CD4-positive, CD25-positive, alpha-beta regulatory T cell (primary cell): Measurements from ENCODE around the gene NRGN. TPM values are rescaled to one million over a fixed set of nuclear protein-coding genes. Genes with fewer than 3 reads are reported as not detected.

Experiments used
- ATAC-seq, 2 donors: fragments of 150-1000 bp; cut with Tn5 transposase; one replicate each; pipeline ENCODE4 v1.10.0; 2021; ENCODE audit warnings: low read depth in 2 of 2, moderate number of reproducible peaks in 2 of 2, moderate library complexity in 1 of 2
- DNase-seq, 3 donors: peaks; one replicate each; pipeline versions ENCODE4 v3.0.0 to v3.0.0-alpha.2; 2012 to 2022; ENCODE audit warnings: mixed read lengths in 1 of 3
- H3K27ac ChIP-seq: one replicate; pipeline ENCODE4 v1.7.0; 2013; ENCODE audit warnings: mild to moderate bottlenecking, low read length; ENCODE audit not compliant: insufficient read depth, poor library complexity, severe bottlenecking
- H3K27me3 ChIP-seq: one replicate; pipeline ENCODE4 v1.7.0; 2013; ENCODE audit warnings: low read length; ENCODE audit not compliant: control insufficient read depth, insufficient read depth
- H3K36me3 ChIP-seq: one replicate; pipeline ENCODE4 v1.7.0; 2013; ENCODE audit warnings: mild to moderate bottlenecking, low read length, moderate library complexity; ENCODE audit not compliant: control insufficient read depth, insufficient read depth
- H3K4me1 ChIP-seq: 2 replicates; pipeline ENCODE4 v1.7.0; 2013; ENCODE audit warnings: mild to moderate bottlenecking, low read length; ENCODE audit not compliant: insufficient read depth, control insufficient read depth, poor library complexity, severe bottlenecking
- H3K4me3 ChIP-seq: one replicate; pipeline ENCODE4 v1.7.0; 2013; ENCODE audit warnings: low read depth, mild to moderate bottlenecking, low read length, moderate library complexity
- H3K9me3 ChIP-seq, 2 experiments: 1 replicate in 1 of 2; 2 replicates in 1 of 2; pipeline ENCODE4 v1.7.0; 2013; ENCODE audit warnings: low read length in 2 of 2, mild to moderate bottlenecking in 1 of 2, moderate library complexity in 1 of 2; ENCODE audit not compliant: control insufficient read depth in 2 of 2
- H3K27ac Mint-ChIP-seq, 3 donors: one replicate each; pipeline ENCODE4 v1.8.0; 2020 to 2022; ENCODE audit warnings: mild to moderate bottlenecking in 3 of 3, mixed read lengths in 3 of 3, moderate library complexity in 2 of 3
- H3K27me3 Mint-ChIP-seq: one replicate; pipeline ENCODE4 v1.8.0; 2022; ENCODE audit warnings: mild to moderate bottlenecking, mixed read lengths
- H3K36me3 Mint-ChIP-seq: one replicate; pipeline ENCODE4 v1.8.0; 2020; ENCODE audit warnings: mixed read lengths
- H3K4me1 Mint-ChIP-seq, 4 donors: one replicate each; pipeline ENCODE4 v1.8.0; 2020 to 2022; ENCODE audit warnings: mixed read lengths in 4 of 4, mild to moderate bottlenecking in 1 of 4
- H3K4me3 Mint-ChIP-seq, 4 donors: one replicate each; pipeline ENCODE4 v1.8.0; 2020 to 2022; ENCODE audit warnings: mild to moderate bottlenecking in 4 of 4, mixed read lengths in 4 of 4, moderate library complexity in 3 of 4
- H3K9me3 Mint-ChIP-seq, 7 donors: one replicate each; pipeline ENCODE4 v1.8.0; 2020 to 2022; ENCODE audit warnings: mixed read lengths in 7 of 7, mild to moderate bottlenecking in 3 of 7, moderate library complexity in 2 of 7
- polyA plus RNA-seq, 4 donors: library from polyadenylated mRNA; unstranded; fragments of 300-500 nt; fragmentation: Illumina TruSeq; gene quantifications; one replicate each; pipeline ENCODE4 v1.2.3, GENCODE V29; 2021
- total RNA-seq: library from RNA; stranded (reverse); gene quantifications from one replicate; pipeline ENCODE4 v1.2.3, GENCODE V29; 2022

The NRGN gene
- total and polyA plus RNA-seq, 5 donors from 2014 or later = 0.16 to 58.8 (median 0.22) TPM

DNA sequence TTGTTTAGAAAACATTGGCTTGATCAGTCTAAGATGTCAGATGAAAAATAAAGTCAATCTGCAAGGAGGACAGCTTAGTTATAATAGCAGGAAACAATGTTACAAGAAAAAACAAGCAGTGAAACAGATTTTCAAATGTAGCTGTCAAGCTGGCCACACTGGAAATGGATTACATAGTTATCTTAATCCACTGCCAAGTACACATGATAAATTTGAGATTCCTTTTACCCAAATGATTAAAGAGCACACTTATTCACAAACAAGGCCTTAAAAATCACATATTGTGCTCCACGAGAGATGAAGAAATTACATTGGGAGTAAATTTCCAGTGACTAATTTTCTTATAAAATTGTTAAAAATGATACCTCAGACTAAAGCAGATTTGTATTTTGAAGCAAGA, 39.8 kb downstream of the NRGN start:
- no peaks in the 10 kb centered on the region for H3K4me1 ChIP-seq
- Mint-ChIP-seq H3K9me3 (peaks cover 0 to 1% (median 0%) of the 10 kb centered on the region in 7 donors), H3K4me3 (no peak overlapping the region), H3K27me3 (no peaks in the 10 kb centered on the region), H3K27ac (no peak overlapping the region), H3K4me1 (peaks cover 4 to 14% (median 11%) of the 10 kb centered on the region in 4 donors), H3K36me3 (peaks cover 19% of the 10 kb centered on the region)
- DNase-seq = no peak
- no peaks in the 10 kb centered on the region for H3K27me3 ChIP-seq
- no peak for ATAC-seq
- no peaks in the 10 kb centered on the region for H3K36me3 ChIP-seq
- no peaks in the 10 kb centered on the region for H3K9me3 ChIP-seq
- no peak overlapping the region for H3K4me3 ChIP-seq
- no peak overlapping the region for H3K27ac ChIP-seq

DNA sequence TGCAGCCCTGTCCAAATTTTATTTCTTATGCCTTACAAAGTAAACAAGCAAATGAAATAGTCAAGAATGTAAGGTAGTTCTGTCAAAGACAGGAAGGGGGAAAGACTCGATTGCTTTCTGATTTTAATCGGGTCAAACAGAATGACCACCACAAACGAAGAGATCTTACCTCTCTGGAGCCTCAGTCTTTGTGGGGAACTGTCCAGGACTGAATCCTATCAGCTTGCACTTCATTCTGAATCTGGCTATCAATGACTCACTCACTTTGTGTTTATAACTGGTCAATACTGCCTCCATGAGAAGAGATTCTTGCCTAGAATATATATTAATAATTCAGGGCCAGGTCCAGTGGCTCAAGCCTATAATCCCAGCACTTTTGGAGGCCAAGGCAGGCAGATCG, 43.3 kb downstream of the NRGN start:
- no peaks in the 10 kb centered on the region for H3K9me3 Mint-ChIP-seq
- no peaks in the 10 kb centered on the region for H3K27me3 ChIP-seq
- DNase-seq (no peak), ATAC-seq (no peak)
- no peaks in the 10 kb centered on the region for H3K4me1 ChIP-seq
- H3K36me3 Mint-ChIP-seq = peaks cover 6% of the 10 kb centered on the region
- no peak overlapping the region for H3K27ac Mint-ChIP-seq
- no peaks in the 10 kb centered on the region for H3K36me3 ChIP-seq
- no peak overlapping the region for H3K4me3 ChIP-seq
- no peaks in the 10 kb centered on the region for H3K27me3 Mint-ChIP-seq
- H3K27ac ChIP-seq = no peak overlapping the region
- H3K4me3 Mint-ChIP-seq = no peak overlapping the region
- H3K9me3 ChIP-seq = no peaks in the 10 kb centered on the region
- H3K4me1 Mint-ChIP-seq = peaks cover 0 to 7% (median 4%) of the 10 kb centered on the region in 4 donors

DNA sequence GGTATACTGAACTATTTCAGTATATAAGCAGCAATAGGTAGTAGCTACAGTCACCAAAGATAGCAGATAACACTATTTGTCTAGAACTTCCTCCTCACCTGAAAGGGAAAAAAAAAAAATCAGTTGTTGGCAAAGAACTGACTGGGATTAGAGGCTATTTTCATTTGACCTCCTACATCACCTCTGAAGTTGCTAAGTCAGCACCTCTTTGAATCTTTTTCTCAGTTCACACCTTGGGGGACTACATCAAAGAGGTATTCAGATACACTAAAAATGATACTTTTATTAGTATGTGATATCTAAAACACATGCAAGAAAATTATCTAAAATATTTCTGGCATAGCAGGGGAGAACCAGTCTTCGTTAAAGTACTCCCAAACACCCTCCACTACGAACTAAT, 44.3 kb downstream of the NRGN start:
- no peak overlapping the region for H3K4me3 Mint-ChIP-seq
- Histone ChIP-seq H3K4me3 (no peak overlapping the region), H3K4me1 (no peaks in the 10 kb centered on the region), H3K27ac (no peak overlapping the region), H3K36me3 (no peaks in the 10 kb centered on the region), H3K27me3 (no peaks in the 10 kb centered on the region), H3K9me3 (no peaks in the 10 kb centered on the region)
- no peak overlapping the region for H3K27ac Mint-ChIP-seq
- no peak for DNase-seq
- H3K4me1 Mint-ChIP-seq = peaks cover 2 to 9% (median 6%) of the 10 kb centered on the region in 4 donors
- no peaks in the 10 kb centered on the region for H3K27me3 Mint-ChIP-seq
- no peaks in the 10 kb centered on the region for H3K36me3 Mint-ChIP-seq
- H3K9me3 Mint-ChIP-seq = no peaks in the 10 kb centered on the region
- no peak for ATAC-seq

DNA sequence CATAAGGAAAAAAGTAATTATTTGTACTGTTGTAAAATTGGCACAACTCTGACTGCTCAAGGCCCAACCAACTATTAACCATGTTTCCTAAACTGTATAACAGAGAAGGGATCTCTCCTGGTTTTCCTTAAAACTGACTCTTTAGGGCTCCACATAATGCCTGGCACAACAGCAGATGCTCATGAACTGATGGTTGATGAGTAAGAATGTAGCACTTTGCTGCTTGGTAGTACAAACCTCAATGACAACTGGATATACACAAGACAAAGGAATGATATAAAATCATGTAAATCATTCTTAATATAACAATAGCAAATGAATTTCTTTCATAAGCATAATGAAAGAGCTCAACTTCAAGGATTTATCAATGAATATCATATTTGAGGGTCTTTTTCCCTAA, 48.8 kb downstream of the NRGN start:
- ATAC-seq = no peak
- DNase-seq = no peak
- H3K4me3 ChIP-seq = no peak overlapping the region
- H3K36me3 ChIP-seq = no peaks in the 10 kb centered on the region
- Mint-ChIP-seq H3K36me3 (peaks cover 8% of the 10 kb centered on the region), H3K27ac (no peak overlapping the region), H3K27me3 (no peaks in the 10 kb centered on the region), H3K9me3 (no peaks in the 10 kb centered on the region), H3K4me3 (no peak overlapping the region), H3K4me1 (peaks cover 15 to 31% (median 26%) of the 10 kb centered on the region in 4 donors)
- H3K27ac ChIP-seq = no peak overlapping the region
- no peaks in the 10 kb centered on the region for H3K9me3 ChIP-seq
- no peaks in the 10 kb centered on the region for H3K27me3 ChIP-seq
- peaks cover 6% of the 10 kb centered on the region for H3K4me1 ChIP-seq

DNA sequence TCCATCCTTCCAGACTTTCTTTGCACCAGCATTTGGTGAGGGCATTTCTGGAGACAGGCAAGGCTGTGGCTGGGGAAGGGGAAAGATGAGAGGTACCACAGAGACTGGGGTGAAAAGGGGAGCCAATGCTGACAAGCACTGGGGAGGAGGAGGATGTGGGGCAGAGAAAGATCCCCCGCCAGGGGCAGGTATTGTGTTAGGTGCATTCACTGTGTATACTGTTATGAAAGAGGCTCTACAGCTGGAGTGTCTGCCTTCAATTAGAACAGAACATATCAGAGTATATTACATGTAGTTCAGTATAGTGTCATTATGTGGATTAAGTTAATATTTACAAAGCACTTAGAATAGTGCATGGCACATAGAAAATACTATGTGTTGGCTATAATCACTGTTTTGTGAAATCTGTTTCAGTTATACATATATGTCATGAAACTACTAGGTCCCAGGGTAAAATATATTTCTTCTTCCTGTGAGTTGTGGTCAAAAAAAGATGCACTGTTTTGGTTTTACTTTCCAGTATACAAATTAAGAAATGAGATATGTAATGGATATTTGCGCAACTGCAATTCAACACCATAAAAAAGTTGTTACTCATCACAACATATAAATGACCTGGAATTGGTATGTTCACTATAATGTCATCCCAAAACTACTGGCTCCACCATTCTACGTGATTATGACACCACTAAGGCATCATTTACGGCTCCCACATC, 52.0 kb downstream of the NRGN start:
- Histone ChIP-seq H3K27ac (no peak overlapping the region), H3K4me1 (peaks cover 10% of the 10 kb centered on the region), H3K36me3 (no peaks in the 10 kb centered on the region), H3K27me3 (no peaks in the 10 kb centered on the region), H3K4me3 (no peak overlapping the region), H3K9me3 (no peaks in the 10 kb centered on the region)
- no peaks in the 10 kb centered on the region for H3K27me3 Mint-ChIP-seq
- ATAC-seq (no peak), DNase-seq (peak in 1 of 3 donors; percentile 2)
- H3K4me3 Mint-ChIP-seq = no peak overlapping the region
- H3K4me1 Mint-ChIP-seq = peaks cover 20 to 40% (median 30%) of the 10 kb centered on the region in 4 donors
- H3K9me3 Mint-ChIP-seq = no peaks in the 10 kb centered on the region
- H3K36me3 Mint-ChIP-seq = peaks cover 8% of the 10 kb centered on the region
- peak overlapping the region in 1 of 3 donors; percentile 53 for H3K27ac Mint-ChIP-seq

DNA sequence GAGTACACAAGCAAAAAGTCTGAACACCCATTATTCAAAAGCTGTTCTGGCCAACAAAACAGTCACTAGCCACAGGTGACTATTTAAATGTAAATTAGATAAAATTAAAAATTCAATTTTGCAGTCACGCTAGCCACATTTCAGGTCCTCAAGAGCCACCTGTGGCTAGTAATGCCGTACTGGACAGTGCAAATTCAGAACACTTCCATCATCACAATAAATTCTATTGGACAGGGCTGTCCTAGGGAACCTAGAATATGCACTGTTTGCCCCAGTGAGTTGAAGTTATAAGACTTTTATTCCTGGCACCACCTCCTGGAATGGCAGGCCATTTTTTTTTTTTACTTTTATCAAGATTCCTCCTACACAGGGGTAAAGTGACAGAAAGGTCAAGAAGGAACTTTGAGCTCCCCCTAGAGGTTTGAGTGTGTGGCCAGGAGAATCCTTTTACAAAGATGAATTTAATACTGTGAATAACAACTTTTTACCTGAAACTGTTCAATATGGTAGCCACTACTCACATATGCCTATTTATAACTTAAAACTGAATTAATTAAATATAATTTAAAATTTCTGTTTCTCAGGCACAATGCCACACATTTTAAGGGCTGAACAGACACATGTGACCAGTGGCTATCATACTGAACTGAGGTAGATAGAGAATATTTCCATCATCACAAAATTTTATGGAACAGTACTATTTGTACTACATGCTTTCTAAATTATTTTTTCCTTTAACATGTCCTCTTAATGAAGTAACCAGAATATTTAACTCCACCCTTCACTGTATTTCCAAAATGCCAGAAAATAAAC, 53.9 kb downstream of the NRGN start:
- H3K9me3 ChIP-seq = no peaks in the 10 kb centered on the region
- Mint-ChIP-seq H3K4me1 (peaks cover 23 to 46% (median 37%) of the 10 kb centered on the region in 4 donors), H3K27ac (no peak overlapping the region), H3K27me3 (no peaks in the 10 kb centered on the region), H3K4me3 (no peak overlapping the region), H3K9me3 (no peaks in the 10 kb centered on the region), H3K36me3 (peaks cover 8% of the 10 kb centered on the region)
- DNase-seq = peak in 2 of 3 donors; percentile 37 to 67
- no peak overlapping the region for H3K27ac ChIP-seq
- peak in 1 of 2 donors; percentile 55 for ATAC-seq
- no peak overlapping the region for H3K4me3 ChIP-seq
- H3K27me3 ChIP-seq = no peaks in the 10 kb centered on the region
- H3K36me3 ChIP-seq = no peaks in the 10 kb centered on the region
- H3K4me1 ChIP-seq = peaks cover 14% of the 10 kb centered on the region

DNA sequence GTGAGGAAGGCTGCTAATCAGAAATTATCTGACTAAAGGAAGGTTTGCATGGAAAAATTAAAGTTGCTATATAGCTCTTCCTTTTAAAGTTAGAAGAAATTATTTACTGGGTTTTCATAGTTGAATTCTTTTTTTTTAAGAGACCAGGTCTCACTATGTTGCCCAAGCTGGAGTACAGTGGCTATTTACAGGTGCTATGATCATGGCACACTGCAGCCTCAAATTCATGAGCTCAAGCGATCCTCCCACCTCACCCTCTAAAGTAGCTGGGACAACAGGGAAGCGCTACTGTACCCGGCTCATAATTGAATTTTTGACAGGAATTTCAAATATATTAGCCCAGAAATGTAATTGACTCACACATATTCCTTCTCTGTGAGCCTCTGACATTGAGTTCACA, 56.6 kb downstream of the NRGN start:
- Mint-ChIP-seq H3K27ac (no peak overlapping the region), H3K9me3 (no peaks in the 10 kb centered on the region), H3K36me3 (peaks cover 8% of the 10 kb centered on the region), H3K4me3 (peak overlapping the region in 1 of 4 donors; percentile 21), H3K27me3 (no peaks in the 10 kb centered on the region), H3K4me1 (peaks cover 29 to 54% (median 41%) of the 10 kb centered on the region in 4 donors)
- ATAC-seq (no peak), DNase-seq (no peak)
- no peak overlapping the region for H3K27ac ChIP-seq
- no peak overlapping the region for H3K4me3 ChIP-seq
- H3K4me1 ChIP-seq = peaks cover 32% of the 10 kb centered on the region
- no peaks in the 10 kb centered on the region for H3K36me3 ChIP-seq
- no peaks in the 10 kb centered on the region for H3K9me3 ChIP-seq
- no peaks in the 10 kb centered on the region for H3K27me3 ChIP-seq
